SU-DHL-6 (cell line): ENCODE results near the gene SH3RF3.

ENCODE experiments used
- H2AFZ ChIP-seq: fragments of 200-600 bp; sonication (generic); 2 replicates; pipeline ENCODE4 v1.6.1; 2014; ENCODE audit warnings: low read depth, mild to moderate bottlenecking, moderate library complexity, mixed read lengths, antibody characterized with exemption, low read length; ENCODE audit not compliant: severe bottlenecking
- H3F3A ChIP-seq: fragments of 200-600 bp; shearing (Covaris generic); 2 replicates; pipeline ENCODE4 v1.6.0; 2016; ENCODE audit warnings: antibody characterized with exemption, mild to moderate bottlenecking; ENCODE audit not compliant: insufficient read depth
- H3K27ac ChIP-seq: fragments of 200-600 bp; sonication (generic); 2 replicates; pipeline ENCODE4 v1.5.1; 2016; ENCODE audit warnings: low read depth, mild to moderate bottlenecking, low read length, moderate library complexity, mixed read lengths
- H3K27me3 ChIP-seq: fragments of 200-600 bp; sonication (generic), shearing (Covaris generic); 2 replicates; pipeline ENCODE4 v1.6.0; 2014; ENCODE audit warnings: mild to moderate bottlenecking, low read length
- H3K36me3 ChIP-seq: fragments of 200-600 bp; sonication (generic); 2 replicates; pipeline ENCODE4 v1.6.1; 2014; ENCODE audit warnings: mild to moderate bottlenecking, low read length, mixed read lengths
- H3K4me2 ChIP-seq: fragments of 300-600, 200-600 bp; shearing (Covaris generic), sonication (generic); 2 replicates; pipeline ENCODE4 v1.6.0; 2014; ENCODE audit warnings: low read length, low read depth, mild to moderate bottlenecking; ENCODE audit not compliant: poor library complexity, severe bottlenecking
- H3K4me3 ChIP-seq: fragments of 200-600 bp; sonication (generic); 2 replicates; pipeline ENCODE4 v1.5.1; 2014; ENCODE audit warnings: antibody characterized with exemption, low read length, mild to moderate bottlenecking, mixed read lengths; ENCODE audit not compliant: insufficient read depth, poor library complexity, severe bottlenecking
- H3K79me2 ChIP-seq: fragments of 200-600 bp; sonication (generic); 2 replicates; pipeline ENCODE4 v1.6.1; 2014; ENCODE audit warnings: mild to moderate bottlenecking, low read length, moderate library complexity; ENCODE audit not compliant: insufficient read depth
- H3K9ac ChIP-seq: fragments of 200-600 bp; sonication (generic); 2 replicates; pipeline ENCODE4 v1.7.0; 2014; ENCODE audit warnings: mild to moderate bottlenecking, low read length
- H3K9me2 ChIP-seq: fragments of 200-600 bp; sonication (generic); replicated peaks from 2 replicates; pipeline ENCODE4 v1.6.1; 2014; ENCODE audit warnings: low read length; ENCODE audit not compliant: insufficient read depth
- H3K9me3 ChIP-seq: fragments of 200-600 bp; sonication (generic); 2 replicates; pipeline ENCODE4 v1.6.1; 2014; ENCODE audit warnings: low read length, mixed read lengths; ENCODE audit not compliant: insufficient read depth
- H4K20me1 ChIP-seq: fragments of 200-600 bp; sonication (generic); 2 replicates; pipeline ENCODE4 v1.6.1; 2014; ENCODE audit warnings: low read depth, mild to moderate bottlenecking, antibody characterized with exemption, low read length, moderate library complexity, mixed read lengths
- EZH2phosphoT487 ChIP-seq: fragments of 200-600 bp; sonication (generic), shearing (Covaris generic); conservative IDR thresholded peaks from 2 replicates; pipeline ENCODE4 v1.6.1; 2018; ENCODE audit warnings: mild to moderate bottlenecking, antibody characterized with exemption, low read length, moderate library complexity, mixed read lengths
- TF ChIP-seq, protein P1 (sequence below): fragments of 200-600 bp; sonication (generic); IDR thresholded peaks from one replicate; pipeline ENCODE4 v1.5.1; 2017; ENCODE audit warnings: antibody characterized with exemption, mild to moderate bottlenecking, low read length, moderate library complexity; ENCODE audit not compliant: insufficient read depth, poor library complexity, severe bottlenecking

Gene SH3RF3

GRCh38 chr2:109401370-109401769, 272.4 kb downstream of the SH3RF3 start:
- no peak overlapping the region for H3K4me2 ChIP-seq

GRCh38 chr2:109402180-109402579, 273.2 kb downstream of the SH3RF3 start:
- no peak overlapping the region for H2AFZ ChIP-seq
- H3F3A ChIP-seq, result no peaks in the 10 kb centered on the region
- no peak overlapping the region for H3K4me2 ChIP-seq
- H3K27me3 ChIP-seq, result no peaks in the 10 kb centered on the region
- TF ChIP-seq, protein P1, sequence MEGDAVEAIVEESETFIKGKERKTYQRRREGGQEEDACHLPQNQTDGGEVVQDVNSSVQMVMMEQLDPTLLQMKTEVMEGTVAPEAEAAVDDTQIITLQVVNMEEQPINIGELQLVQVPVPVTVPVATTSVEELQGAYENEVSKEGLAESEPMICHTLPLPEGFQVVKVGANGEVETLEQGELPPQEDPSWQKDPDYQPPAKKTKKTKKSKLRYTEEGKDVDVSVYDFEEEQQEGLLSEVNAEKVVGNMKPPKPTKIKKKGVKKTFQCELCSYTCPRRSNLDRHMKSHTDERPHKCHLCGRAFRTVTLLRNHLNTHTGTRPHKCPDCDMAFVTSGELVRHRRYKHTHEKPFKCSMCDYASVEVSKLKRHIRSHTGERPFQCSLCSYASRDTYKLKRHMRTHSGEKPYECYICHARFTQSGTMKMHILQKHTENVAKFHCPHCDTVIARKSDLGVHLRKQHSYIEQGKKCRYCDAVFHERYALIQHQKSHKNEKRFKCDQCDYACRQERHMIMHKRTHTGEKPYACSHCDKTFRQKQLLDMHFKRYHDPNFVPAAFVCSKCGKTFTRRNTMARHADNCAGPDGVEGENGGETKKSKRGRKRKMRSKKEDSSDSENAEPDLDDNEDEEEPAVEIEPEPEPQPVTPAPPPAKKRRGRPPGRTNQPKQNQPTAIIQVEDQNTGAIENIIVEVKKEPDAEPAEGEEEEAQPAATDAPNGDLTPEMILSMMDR, result no peak
- no peak for TF ChIP-seq EZH2phosphoT487
- no peak overlapping the region for H3K27ac ChIP-seq
- H3K9me3 ChIP-seq, result no peaks in the 10 kb centered on the region
- H4K20me1 ChIP-seq, result no peaks in the 10 kb centered on the region
- no peak overlapping the region for H3K9ac ChIP-seq
- no peaks in the 10 kb centered on the region for H3K9me2 ChIP-seq
- no peak overlapping the region for H3K4me3 ChIP-seq
- H3K36me3 ChIP-seq, result no peaks in the 10 kb centered on the region
- H3K79me2 ChIP-seq, result no peaks in the 10 kb centered on the region

More at GRCh38 chr2:109401370-109401769, 272.4 kb downstream of the SH3RF3 start:
- no peaks in the 10 kb centered on the region for H3K36me3 ChIP-seq
- TF ChIP-seq, protein P1, result no peak
- TF ChIP-seq EZH2phosphoT487, result no peak
- no peaks in the 10 kb centered on the region for H3K79me2 ChIP-seq
- no peak overlapping the region for H3K9ac ChIP-seq
- H3K9me2 ChIP-seq, result no peaks in the 10 kb centered on the region
- no peaks in the 10 kb centered on the region for H3F3A ChIP-seq
- H3K4me3 ChIP-seq, result no peak overlapping the region
- H4K20me1 ChIP-seq, result no peaks in the 10 kb centered on the region
- H3K9me3 ChIP-seq, result no peaks in the 10 kb centered on the region
- H3K27ac ChIP-seq, result no peak overlapping the region
- no peaks in the 10 kb centered on the region for H3K27me3 ChIP-seq
- no peak overlapping the region for H2AFZ ChIP-seq

GRCh38 chr2:109402980-109403840, 274.2 kb downstream of the SH3RF3 start:
- no peak overlapping the region for H3K4me2 ChIP-seq
- no peaks in the 10 kb centered on the region for H3K36me3 ChIP-seq
- no peak overlapping the region for H3K27ac ChIP-seq
- no peaks in the 10 kb centered on the region for H3F3A ChIP-seq
- H2AFZ ChIP-seq, result no peak overlapping the region
- no peaks in the 10 kb centered on the region for H4K20me1 ChIP-seq
- no peak overlapping the region for H3K4me3 ChIP-seq
- H3K9ac ChIP-seq, result no peak overlapping the region
- no peaks in the 10 kb centered on the region for H3K9me2 ChIP-seq
- no peaks in the 10 kb centered on the region for H3K9me3 ChIP-seq
- TF ChIP-seq, protein P1, result no peak
- no peak for TF ChIP-seq EZH2phosphoT487
- no peaks in the 10 kb centered on the region for H3K27me3 ChIP-seq
- no peaks in the 10 kb centered on the region for H3K79me2 ChIP-seq
